Measurements from ENCODE around the gene SEMA6A.

DNA sequence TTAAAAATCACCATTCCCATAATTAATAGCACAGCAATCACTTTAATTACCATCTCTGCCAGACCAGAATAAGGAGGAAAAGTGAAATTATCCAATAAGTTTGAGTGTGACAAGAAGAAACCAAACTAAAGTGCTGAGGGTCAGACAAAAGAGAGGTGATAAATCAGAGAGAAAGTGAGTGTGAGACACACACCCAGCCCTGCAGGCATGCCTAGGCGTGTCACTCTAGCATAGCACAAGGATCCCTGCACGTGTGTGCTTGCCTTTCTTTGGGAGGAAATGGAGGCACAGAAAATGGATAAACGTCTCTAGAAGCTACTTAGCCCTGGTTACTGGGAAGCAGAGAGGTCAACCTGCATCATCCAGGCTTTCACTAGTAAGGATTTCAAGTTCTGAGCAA, 56.2 kb downstream of the SEMA6A start:
- TF ChIP-seq, protein P1, sequence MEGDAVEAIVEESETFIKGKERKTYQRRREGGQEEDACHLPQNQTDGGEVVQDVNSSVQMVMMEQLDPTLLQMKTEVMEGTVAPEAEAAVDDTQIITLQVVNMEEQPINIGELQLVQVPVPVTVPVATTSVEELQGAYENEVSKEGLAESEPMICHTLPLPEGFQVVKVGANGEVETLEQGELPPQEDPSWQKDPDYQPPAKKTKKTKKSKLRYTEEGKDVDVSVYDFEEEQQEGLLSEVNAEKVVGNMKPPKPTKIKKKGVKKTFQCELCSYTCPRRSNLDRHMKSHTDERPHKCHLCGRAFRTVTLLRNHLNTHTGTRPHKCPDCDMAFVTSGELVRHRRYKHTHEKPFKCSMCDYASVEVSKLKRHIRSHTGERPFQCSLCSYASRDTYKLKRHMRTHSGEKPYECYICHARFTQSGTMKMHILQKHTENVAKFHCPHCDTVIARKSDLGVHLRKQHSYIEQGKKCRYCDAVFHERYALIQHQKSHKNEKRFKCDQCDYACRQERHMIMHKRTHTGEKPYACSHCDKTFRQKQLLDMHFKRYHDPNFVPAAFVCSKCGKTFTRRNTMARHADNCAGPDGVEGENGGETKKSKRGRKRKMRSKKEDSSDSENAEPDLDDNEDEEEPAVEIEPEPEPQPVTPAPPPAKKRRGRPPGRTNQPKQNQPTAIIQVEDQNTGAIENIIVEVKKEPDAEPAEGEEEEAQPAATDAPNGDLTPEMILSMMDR (conservative IDR thresholded peaks at IDR 0.05; ENCODE audit: low read depth in 2 of 2) = no peak
- TF ChIP-seq POLR2AphosphoS5 (IDR thresholded peaks at IDR 0.05; ENCODE audit: low read depth) (no peak), EZH2 (IDR thresholded peaks at IDR 0.05; ENCODE audit: low read depth, unreplicated experiment) (no peak), NANOG (IDR thresholded peaks at IDR 0.05; ENCODE audit: borderline replicate concordance) (no peak), EZH2phosphoT487 (IDR thresholded peaks at IDR 0.05; ENCODE audit: unreplicated experiment) (no peak), STAT1 (IDR thresholded peaks at IDR 0.05; ENCODE audit: unreplicated experiment) (no peak), CREB1 (CRISPR knock-in tag; IDR thresholded peaks at IDR 0.05; ENCODE audit: low read depth) (no peak), ZNF331 (CRISPR knock-in tag; IDR thresholded peaks at IDR 0.05; ENCODE audit: low read depth) (no peak), JUNB (IDR thresholded peaks at IDR 0.05; ENCODE audit: unreplicated experiment) (no peak)
- TF ChIP-seq, protein P2, sequence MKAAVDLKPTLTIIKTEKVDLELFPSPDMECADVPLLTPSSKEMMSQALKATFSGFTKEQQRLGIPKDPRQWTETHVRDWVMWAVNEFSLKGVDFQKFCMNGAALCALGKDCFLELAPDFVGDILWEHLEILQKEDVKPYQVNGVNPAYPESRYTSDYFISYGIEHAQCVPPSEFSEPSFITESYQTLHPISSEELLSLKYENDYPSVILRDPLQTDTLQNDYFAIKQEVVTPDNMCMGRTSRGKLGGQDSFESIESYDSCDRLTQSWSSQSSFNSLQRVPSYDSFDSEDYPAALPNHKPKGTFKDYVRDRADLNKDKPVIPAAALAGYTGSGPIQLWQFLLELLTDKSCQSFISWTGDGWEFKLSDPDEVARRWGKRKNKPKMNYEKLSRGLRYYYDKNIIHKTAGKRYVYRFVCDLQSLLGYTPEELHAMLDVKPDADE (IDR thresholded peaks at IDR 0.05) = no peak
- TF ChIP-seq, protein P3, sequence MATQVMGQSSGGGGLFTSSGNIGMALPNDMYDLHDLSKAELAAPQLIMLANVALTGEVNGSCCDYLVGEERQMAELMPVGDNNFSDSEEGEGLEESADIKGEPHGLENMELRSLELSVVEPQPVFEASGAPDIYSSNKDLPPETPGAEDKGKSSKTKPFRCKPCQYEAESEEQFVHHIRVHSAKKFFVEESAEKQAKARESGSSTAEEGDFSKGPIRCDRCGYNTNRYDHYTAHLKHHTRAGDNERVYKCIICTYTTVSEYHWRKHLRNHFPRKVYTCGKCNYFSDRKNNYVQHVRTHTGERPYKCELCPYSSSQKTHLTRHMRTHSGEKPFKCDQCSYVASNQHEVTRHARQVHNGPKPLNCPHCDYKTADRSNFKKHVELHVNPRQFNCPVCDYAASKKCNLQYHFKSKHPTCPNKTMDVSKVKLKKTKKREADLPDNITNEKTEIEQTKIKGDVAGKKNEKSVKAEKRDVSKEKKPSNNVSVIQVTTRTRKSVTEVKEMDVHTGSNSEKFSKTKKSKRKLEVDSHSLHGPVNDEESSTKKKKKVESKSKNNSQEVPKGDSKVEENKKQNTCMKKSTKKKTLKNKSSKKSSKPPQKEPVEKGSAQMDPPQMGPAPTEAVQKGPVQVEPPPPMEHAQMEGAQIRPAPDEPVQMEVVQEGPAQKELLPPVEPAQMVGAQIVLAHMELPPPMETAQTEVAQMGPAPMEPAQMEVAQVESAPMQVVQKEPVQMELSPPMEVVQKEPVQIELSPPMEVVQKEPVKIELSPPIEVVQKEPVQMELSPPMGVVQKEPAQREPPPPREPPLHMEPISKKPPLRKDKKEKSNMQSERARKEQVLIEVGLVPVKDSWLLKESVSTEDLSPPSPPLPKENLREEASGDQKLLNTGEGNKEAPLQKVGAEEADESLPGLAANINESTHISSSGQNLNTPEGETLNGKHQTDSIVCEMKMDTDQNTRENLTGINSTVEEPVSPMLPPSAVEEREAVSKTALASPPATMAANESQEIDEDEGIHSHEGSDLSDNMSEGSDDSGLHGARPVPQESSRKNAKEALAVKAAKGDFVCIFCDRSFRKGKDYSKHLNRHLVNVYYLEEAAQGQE (IDR thresholded peaks at IDR 0.05; ENCODE audit: unreplicated experiment) = no peak

Measured in GM23338 (cell line).